Skeletal muscle satellite cell (primary cell): ENCODE measurements around the gene PPP2R5C.

ENCODE experiments used
- H3K27me3 ChIP-seq: 2 replicates; pipeline ENCODE4 v1.7.0; 2013; ENCODE audit warnings: low read length; ENCODE audit not compliant: control insufficient read depth, insufficient read depth
- H3K36me3 ChIP-seq: 2 replicates; pipeline ENCODE4 v1.7.0; 2013; ENCODE audit warnings: mild to moderate bottlenecking, control low read depth, low read length; ENCODE audit not compliant: insufficient read depth
- H3K4me1 ChIP-seq: 2 replicates; pipeline ENCODE4 v1.7.0; 2013; ENCODE audit warnings: low read length; ENCODE audit not compliant: control insufficient read depth, insufficient read depth
- H3K4me2 ChIP-seq: 2 replicates; pipeline ENCODE4 v1.7.0; 2013; ENCODE audit warnings: mild to moderate bottlenecking, low read length
- H3K4me3 ChIP-seq: 2 replicates; pipeline ENCODE4 v1.7.0; 2013; ENCODE audit warnings: low read length
- H3K9ac ChIP-seq: 2 replicates; pipeline ENCODE4 v1.7.0; 2013; ENCODE audit warnings: mild to moderate bottlenecking, low read depth, low read length, moderate library complexity
- H3K9me3 ChIP-seq: replicated peaks from 2 replicates; pipeline ENCODE4 v1.7.0; 2013; ENCODE audit warnings: mild to moderate bottlenecking, control low read depth, low read length

Gene PPP2R5C

GRCh38 chr14:101908795-101909194 lies 147.3 kb downstream of the PPP2R5C start:
- no peak overlapping the region for H3K4me2 ChIP-seq
- peaks cover 53% of the 10 kb centered on the region for H3K36me3 ChIP-seq
- no peaks in the 10 kb centered on the region for H3K9me3 ChIP-seq
- H3K27me3 ChIP-seq = no peaks in the 10 kb centered on the region
- no peak overlapping the region for H3K9ac ChIP-seq
- no peaks in the 10 kb centered on the region for H3K4me1 ChIP-seq
- H3K4me3 ChIP-seq = no peak overlapping the region

DNA sequence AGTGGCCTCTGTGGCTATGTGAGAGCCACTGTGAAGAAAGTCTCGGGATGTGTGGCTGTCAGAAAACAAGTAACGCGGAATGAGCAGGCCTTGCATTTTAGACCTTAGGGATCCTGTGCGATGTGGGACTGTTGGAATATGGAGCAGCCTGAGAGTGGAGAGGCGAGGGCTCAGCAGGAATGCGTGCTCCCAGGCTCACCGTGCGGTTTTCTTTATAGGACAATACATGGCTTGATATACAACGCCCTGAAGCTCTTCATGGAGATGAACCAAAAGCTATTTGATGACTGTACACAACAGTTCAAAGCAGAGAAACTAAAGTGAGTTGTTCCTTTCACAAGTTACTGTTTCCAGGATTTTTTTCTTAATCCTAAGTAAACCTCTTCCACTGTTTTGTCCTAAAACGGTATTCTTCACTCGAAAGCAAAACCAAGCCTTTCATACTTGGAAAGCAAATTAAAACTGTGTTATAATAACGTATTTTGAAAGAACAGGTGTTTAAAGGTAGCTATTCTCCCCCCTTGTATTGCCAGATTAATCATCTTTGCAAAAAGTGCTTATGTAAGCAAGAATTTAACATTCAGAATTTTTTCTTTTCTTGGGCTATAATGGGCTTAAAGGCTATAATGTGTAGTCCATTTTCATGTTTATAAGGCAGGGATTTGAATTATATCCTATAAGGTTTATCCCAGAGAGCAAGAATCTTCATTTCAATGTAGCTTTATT lies 148.0 kb downstream of the PPP2R5C start:
- no peak overlapping the region for H3K4me3 ChIP-seq
- H3K9ac ChIP-seq = no peak overlapping the region
- no peaks in the 10 kb centered on the region for H3K27me3 ChIP-seq
- peaks cover 57% of the 10 kb centered on the region for H3K36me3 ChIP-seq
- H3K9me3 ChIP-seq = no peaks in the 10 kb centered on the region
- H3K4me2 ChIP-seq = no peak overlapping the region
- no peaks in the 10 kb centered on the region for H3K4me1 ChIP-seq

DNA sequence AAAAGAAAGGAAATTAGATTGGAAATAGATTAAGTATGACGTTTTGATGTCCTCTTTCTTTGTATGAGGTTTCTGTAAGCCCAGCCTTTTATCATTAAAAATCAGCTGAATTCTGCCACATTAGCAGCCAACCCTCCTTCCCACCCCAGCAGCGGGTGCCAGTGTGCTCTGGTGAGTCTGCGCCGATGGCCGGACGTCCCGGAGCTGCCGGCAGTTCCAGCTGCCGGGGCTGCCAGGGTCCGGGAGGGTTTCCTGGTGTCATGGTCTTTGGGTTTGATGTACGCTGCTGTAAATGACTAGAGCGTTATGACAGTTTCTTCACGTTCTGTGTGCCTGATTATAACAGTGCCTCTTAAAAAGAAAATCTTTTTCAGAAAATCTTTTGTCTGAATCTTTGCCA lies 151.3 kb downstream of the PPP2R5C start:
- Histone ChIP-seq H3K4me2 (no peak overlapping the region), H3K4me3 (no peak overlapping the region), H3K9me3 (no peaks in the 10 kb centered on the region), H3K4me1 (no peaks in the 10 kb centered on the region), H3K36me3 (peaks cover 35% of the 10 kb centered on the region), H3K27me3 (no peaks in the 10 kb centered on the region), H3K9ac (no peak overlapping the region)

DNA sequence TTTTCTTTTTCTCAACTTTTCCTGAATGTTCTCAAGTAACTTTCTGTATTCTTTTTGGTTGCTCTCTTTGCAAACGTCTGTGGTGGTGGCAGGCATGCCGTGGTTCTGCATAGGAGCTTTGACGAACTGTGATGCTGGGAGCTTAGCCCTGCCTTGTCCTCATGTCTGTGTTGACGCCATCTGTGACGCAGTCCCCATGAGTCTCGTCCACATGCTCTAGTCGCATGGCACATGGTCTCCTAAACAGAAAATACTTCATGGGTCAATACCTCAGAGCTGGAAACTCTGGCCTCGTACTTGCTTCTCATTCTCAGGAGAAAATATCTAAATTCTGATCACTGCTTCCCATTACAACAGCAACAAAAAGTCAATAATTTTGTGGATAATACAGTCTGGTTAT lies 152.6 kb downstream of the PPP2R5C start:
- H3K4me2 ChIP-seq = no peak overlapping the region
- H3K4me1 ChIP-seq = no peaks in the 10 kb centered on the region
- no peaks in the 10 kb centered on the region for H3K9me3 ChIP-seq
- no peaks in the 10 kb centered on the region for H3K27me3 ChIP-seq
- no peak overlapping the region for H3K9ac ChIP-seq
- no peak overlapping the region for H3K4me3 ChIP-seq
- peaks cover 38% of the 10 kb centered on the region for H3K36me3 ChIP-seq

DNA sequence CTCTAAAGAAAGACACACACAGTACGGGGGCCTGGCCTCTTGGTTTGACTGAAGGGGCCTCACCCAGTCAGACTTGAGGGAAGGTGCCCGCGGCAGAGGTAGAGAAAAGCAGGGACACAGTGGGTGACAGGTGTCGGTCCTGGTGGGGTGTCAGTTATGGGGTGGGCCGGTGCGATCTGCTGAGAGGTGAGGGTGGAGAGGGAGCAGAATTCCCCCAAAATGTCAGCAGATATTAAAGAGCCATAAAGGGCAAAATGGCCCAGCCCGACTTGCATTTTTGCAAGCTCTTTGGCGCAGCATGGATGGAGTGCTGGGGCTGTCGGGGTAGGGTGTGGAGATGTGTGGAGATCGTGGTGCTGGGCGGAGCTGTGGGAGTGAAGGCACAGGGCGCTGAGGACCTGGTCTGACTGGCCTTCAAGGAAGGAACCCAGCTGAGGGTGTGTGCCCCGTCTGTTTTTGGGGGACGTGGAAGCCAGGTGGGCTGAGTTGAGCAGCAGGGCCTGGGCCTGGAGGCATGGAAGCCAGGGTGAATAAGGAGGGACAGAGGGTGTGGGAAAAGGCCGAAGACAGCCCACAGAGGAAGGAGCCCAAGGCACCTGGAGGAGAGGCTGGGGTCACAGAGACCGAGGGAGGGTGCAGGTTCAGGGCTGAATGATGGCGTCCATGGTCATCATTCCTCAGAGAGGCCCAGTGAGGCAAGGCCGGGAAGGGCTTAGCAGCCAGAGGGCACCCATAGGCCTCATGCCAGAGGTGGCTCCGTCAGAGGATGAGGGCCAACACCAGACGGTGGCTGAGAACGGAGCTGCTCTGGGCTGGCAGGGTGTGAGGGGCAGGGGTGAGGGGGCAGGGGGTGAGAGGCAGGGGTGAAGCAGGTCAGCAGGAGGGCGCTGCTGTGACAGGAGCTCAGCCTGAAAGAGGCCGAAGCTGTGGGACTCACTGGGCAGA lies 154.6 kb downstream of the PPP2R5C start:
- Histone ChIP-seq H3K4me3 (no peak overlapping the region), H3K4me1 (no peaks in the 10 kb centered on the region), H3K36me3 (peaks cover 31% of the 10 kb centered on the region), H3K9me3 (no peaks in the 10 kb centered on the region), H3K4me2 (no peak overlapping the region), H3K27me3 (no peaks in the 10 kb centered on the region), H3K9ac (no peak overlapping the region)

- H3K4me2 ChIP-seq = no peak overlapping the region
- no peaks in the 10 kb centered on the region for H3K27me3 ChIP-seq
- H3K9ac ChIP-seq = no peak overlapping the region
- H3K36me3 ChIP-seq = peaks cover 34% of the 10 kb centered on the region
- no peaks in the 10 kb centered on the region for H3K4me1 ChIP-seq
- H3K4me3 ChIP-seq = no peak overlapping the region
- H3K9me3 ChIP-seq = no peaks in the 10 kb centered on the region
Measured at GRCh38 chr14:101916816-101917412, 155.4 kb downstream of the PPP2R5C start.

- no peak overlapping the region for H3K4me2 ChIP-seq
- H3K36me3 ChIP-seq = peaks cover 31% of the 10 kb centered on the region
- no peak overlapping the region for H3K9ac ChIP-seq
- no peak overlapping the region for H3K4me3 ChIP-seq
- H3K27me3 ChIP-seq = no peaks in the 10 kb centered on the region
- no peaks in the 10 kb centered on the region for H3K9me3 ChIP-seq
- H3K4me1 ChIP-seq = no peaks in the 10 kb centered on the region
Measured at GRCh38 chr14:101917413-101918017, 156.0 kb downstream of the PPP2R5C start.

- Histone ChIP-seq H3K4me1 (no peaks in the 10 kb centered on the region), H3K4me3 (no peak overlapping the region), H3K27me3 (no peaks in the 10 kb centered on the region), H3K36me3 (peaks cover 27% of the 10 kb centered on the region), H3K4me2 (no peak overlapping the region), H3K9me3 (no peaks in the 10 kb centered on the region), H3K9ac (no peak overlapping the region)
Measured at GRCh38 chr14:101918065-101918989, 156.8 kb downstream of the PPP2R5C start.

DNA sequence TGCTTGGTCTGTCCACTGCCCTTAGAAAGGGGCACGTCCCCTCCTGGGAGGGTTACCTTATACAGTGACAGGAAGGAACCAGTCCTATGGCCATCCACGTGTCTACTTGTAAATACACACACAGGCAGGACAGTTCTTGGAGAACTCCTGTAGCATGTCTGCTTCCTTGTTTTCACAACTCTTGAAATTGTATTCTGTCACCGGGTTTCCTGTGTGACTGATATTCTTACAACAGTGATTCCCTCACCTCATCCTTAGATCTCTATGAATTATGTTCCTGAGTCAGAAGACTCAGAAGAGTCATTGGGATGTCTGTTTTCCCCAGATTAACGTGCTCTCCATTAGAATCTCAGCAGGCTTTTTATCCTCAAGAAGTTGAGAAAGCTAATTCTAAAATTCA lies 158.8 kb downstream of the PPP2R5C start:
- Histone ChIP-seq H3K4me3 (no peak overlapping the region), H3K27me3 (no peaks in the 10 kb centered on the region), H3K36me3 (peaks cover 23% of the 10 kb centered on the region), H3K4me2 (no peak overlapping the region), H3K4me1 (no peaks in the 10 kb centered on the region), H3K9me3 (no peaks in the 10 kb centered on the region), H3K9ac (no peak overlapping the region)

- Histone ChIP-seq H3K4me3 (no peak overlapping the region), H3K36me3 (peaks cover 24% of the 10 kb centered on the region), H3K4me1 (peaks cover 9% of the 10 kb centered on the region), H3K9ac (no peak overlapping the region), H3K27me3 (no peaks in the 10 kb centered on the region), H3K9me3 (no peaks in the 10 kb centered on the region), H3K4me2 (no peak overlapping the region)
Measured at GRCh38 chr14:101922866-101923265, 161.4 kb downstream of the PPP2R5C start.
